Left lung (tissue), 10 donors: ENCODE data around the gene TOP1. TPM values are rescaled to one million over a fixed set of nuclear protein-coding genes. Genes with fewer than 3 reads are reported as not detected.

Experiments
- ATAC-seq: fragments of 200-7000 bp; cut with Tn5 transposase; one replicate; pipeline ENCODE4 v1.9.1; 2020; ENCODE audit warnings: moderate library complexity
- DNase-seq, 4 donors: peaks; one replicate each; pipeline ENCODE4 v3.0.0-alpha.2; 2013 to 2020
- H3K27ac ChIP-seq, 2 donors: fragments of 200-600 bp; sonication (generic) in 1 of 2; one replicate each; pipeline versions ENCODE4 v1.5.0 to v1.8.0; 2020 to 2021
- H3K27me3 ChIP-seq, 2 donors: fragments of 200-600 bp; sonication (generic) in 1 of 2; one replicate each; pipeline versions ENCODE4 v1.5.0 to v1.8.0; 2020 to 2021
- H3K36me3 ChIP-seq, 2 donors: fragments of 200-600 bp; sonication (generic) in 1 of 2; one replicate each; pipeline versions ENCODE4 v1.5.0 to v1.8.0; 2020 to 2021
- H3K4me1 ChIP-seq, 2 donors: fragments of 200-600 bp; one replicate each; pipeline ENCODE4 v1.8.0; 2021
- H3K4me3 ChIP-seq, 2 donors: fragments of 200-600 bp; sonication (generic) in 1 of 2; one replicate each; pipeline versions ENCODE4 v1.5.0 to v1.8.0; 2020 to 2021; ENCODE audit warnings: mild to moderate bottlenecking in 1 of 2
- H3K9me3 ChIP-seq, 2 donors: fragments of 200-600 bp; sonication (generic) in 1 of 2; one replicate each; pipeline versions ENCODE4 v1.5.0 to v1.8.0; 2020 to 2021
- intact Hi-C, 2 donors: fragments of 100-400 bp; cut with DNase I; formaldehyde crosslinking; loops; one replicate each; pipeline versions ENCODE4 v1.11.2 to v1.14.2; 2022
- polyA plus RNA-seq, 6 donors: library from polyadenylated mRNA; unstranded; fragments of 120-200 nt; gene quantifications; one replicate each; pipeline ENCODE4 v1.2.1, GENCODE V29; 2013; ENCODE audit not compliant: insufficient read length in 6 of 6
- total RNA-seq, 2 donors: library from RNA; stranded (reverse); fragmentation: NEBNext Ultra II Directional; extraction: Animal tissue kit (Norgen Biotek cat#: 25700); gene quantifications; one replicate each; pipeline ENCODE4 v1.2.1, GENCODE V29; 2021
- TF ChIP-seq, protein P1 (sequence below), 2 donors: fragments of 200-600 bp; sonication (generic) in 1 of 2; IDR thresholded peaks; one replicate each; pipeline versions ENCODE4 v1.5.0 to v1.8.0; 2021; ENCODE audit warnings: antibody characterized with exemption in 2 of 2
- donor health status: DM: no; HTN: yes; CAD: no.
- donor health status: DM: no; HTN: no; CAD: no.

The TOP1 gene
- total and polyA plus RNA-seq, 8 donors, result 68.0 to 99.3 (median 95.5) TPM

DNA sequence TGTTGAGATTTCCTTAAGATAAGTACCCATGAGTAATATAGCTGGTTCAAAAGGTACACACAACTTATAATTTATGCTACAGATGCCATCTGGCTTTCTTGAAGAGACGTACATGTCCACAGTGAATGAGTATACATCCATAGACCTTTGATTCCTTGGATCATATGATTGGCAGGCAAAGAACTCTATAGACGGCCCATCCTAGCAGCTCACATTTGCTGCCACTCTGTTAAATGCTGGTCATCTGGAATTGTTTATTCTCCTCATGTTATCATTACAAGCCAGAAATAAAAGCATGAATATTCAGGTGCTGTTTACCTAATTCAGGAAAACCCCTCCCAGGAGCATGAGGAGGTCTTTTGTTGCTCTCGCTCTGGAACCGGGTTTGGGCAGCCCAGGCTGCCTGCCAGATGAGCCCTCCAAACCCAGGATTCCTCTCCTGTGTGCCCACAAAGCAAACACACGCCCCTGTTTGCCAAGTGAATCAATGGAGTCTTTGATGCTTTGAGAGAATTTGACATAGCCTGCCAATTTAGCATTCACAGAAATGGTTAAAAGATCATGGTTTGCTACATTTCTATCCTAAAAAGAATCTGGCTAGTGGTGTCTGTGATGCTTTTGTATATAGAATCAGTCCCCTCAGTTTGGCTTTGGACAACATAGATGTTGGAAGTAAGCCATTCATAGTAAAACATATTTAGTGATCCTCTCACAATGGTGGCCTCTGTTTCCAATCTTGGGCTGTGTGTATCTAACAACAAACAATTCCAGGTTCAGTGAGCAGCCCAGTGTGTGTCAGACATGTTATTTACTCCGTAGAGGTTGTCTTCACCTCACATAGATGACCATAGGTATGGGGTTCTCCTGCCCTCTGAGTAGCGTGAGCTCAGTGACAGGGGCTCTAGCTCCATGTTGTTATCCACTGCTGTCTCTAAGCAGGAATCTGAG, 91.3 kb downstream of the TOP1 start:
- H3K36me3 ChIP-seq, result peaks cover 12 to 100% of the 10 kb centered on the region in 2 donors
- H3K4me1 ChIP-seq, result no peaks in the 10 kb centered on the region
- no peak overlapping the region for H3K27ac ChIP-seq
- ATAC-seq, result no peak
- no peaks in the 10 kb centered on the region for H3K9me3 ChIP-seq
- TF ChIP-seq, protein P1, sequence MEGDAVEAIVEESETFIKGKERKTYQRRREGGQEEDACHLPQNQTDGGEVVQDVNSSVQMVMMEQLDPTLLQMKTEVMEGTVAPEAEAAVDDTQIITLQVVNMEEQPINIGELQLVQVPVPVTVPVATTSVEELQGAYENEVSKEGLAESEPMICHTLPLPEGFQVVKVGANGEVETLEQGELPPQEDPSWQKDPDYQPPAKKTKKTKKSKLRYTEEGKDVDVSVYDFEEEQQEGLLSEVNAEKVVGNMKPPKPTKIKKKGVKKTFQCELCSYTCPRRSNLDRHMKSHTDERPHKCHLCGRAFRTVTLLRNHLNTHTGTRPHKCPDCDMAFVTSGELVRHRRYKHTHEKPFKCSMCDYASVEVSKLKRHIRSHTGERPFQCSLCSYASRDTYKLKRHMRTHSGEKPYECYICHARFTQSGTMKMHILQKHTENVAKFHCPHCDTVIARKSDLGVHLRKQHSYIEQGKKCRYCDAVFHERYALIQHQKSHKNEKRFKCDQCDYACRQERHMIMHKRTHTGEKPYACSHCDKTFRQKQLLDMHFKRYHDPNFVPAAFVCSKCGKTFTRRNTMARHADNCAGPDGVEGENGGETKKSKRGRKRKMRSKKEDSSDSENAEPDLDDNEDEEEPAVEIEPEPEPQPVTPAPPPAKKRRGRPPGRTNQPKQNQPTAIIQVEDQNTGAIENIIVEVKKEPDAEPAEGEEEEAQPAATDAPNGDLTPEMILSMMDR (IDR thresholded peaks at IDR 0.05), result no peak
- intact Hi-C loops, result no loop called here
- H3K27me3 ChIP-seq, result no peaks in the 10 kb centered on the region
- no peak overlapping the region for H3K4me3 ChIP-seq
- DNase-seq, result no peak

DNA sequence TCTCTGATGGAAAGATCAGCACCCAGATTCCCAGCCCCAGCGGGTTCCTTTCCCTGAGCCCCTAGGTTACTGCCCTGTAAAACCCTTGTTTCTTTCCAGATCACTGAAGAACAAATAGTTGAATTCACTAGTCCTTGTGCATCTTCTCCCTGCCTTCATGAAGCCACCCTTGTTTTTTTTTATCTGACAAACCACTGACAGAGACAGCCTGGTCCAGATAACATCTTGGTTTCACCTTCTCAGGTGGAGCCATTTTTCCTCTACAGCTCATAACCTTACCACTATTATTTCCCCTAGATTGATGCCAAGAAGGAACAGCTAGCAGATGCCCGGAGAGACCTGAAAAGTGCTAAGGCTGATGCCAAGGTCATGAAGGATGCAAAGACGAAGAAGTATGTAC, 92.8 kb downstream of the TOP1 start:
- Histone ChIP-seq H3K4me3 (no peak overlapping the region), H3K36me3 (peaks cover 6 to 100% of the 10 kb centered on the region in 2 donors), H3K27me3 (no peaks in the 10 kb centered on the region), H3K9me3 (no peaks in the 10 kb centered on the region), H3K27ac (no peak overlapping the region), H3K4me1 (no peaks in the 10 kb centered on the region)
- TF ChIP-seq, protein P1 (IDR thresholded peaks at IDR 0.05), result no peak
- no peak for DNase-seq
- ATAC-seq, result no peak
- intact Hi-C loops, result no loop called here

DNA sequence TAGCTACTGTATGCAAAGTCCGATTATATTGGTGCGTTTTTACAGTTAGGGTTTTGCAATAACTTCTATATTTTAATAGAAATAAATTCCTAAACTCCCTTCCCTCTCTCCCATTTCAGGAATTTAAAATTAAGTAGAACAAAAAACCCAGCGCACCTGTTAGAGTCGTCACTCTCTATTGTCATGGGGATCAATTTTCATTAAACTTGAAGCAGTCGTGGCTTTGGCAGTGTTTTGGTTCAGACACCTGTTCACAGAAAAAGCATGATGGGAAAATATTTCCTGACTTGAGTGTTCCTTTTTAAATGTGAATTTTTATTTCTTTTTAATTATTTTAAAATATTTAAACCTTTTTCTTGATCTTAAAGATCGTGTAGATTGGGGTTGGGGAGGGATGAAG, 95.0 kb downstream of the TOP1 start:
- no peaks in the 10 kb centered on the region for H3K9me3 ChIP-seq
- H3K27me3 ChIP-seq, result no peaks in the 10 kb centered on the region
- H3K36me3 ChIP-seq, result peaks cover 2 to 84% of the 10 kb centered on the region in 2 donors
- no peak overlapping the region for H3K4me3 ChIP-seq
- intact Hi-C loops, result no loop called here
- no peaks in the 10 kb centered on the region for H3K4me1 ChIP-seq
- TF ChIP-seq, protein P1 (IDR thresholded peaks at IDR 0.05), result no peak
- H3K27ac ChIP-seq, result no peak overlapping the region
- DNase-seq, result no peak
- no peak for ATAC-seq

DNA sequence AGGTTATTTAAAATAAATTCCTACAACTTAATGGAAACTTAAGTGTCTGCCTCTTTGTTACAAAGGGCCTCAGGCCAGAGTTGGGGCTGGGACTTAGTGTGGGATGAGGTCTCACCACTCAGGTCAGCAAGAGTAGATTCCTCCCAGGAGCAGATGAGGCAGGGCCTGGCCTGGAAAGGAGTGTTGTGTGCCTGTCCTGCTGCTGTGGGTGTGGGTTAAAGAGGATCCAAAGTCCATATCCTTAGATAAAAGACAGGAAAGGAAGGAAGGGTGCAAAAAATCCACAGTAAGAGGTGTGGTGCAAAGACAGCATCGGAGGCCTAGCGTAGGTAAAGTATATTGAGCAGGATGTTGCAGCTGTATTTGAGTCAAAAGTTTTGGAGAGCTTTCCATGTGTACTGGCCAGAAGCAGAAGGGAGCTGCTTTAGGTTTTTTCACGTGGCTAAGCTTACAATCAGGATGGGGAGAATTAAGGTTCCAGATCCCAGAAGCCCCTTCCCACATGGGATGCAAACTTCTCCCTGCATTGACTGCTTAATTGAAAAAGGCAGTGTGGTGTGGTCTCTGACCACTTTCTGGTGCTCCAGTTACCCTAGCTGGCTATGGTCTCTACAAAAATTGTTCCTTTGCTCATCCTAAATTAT, 96.0 kb downstream of the TOP1 start:
- Histone ChIP-seq H3K27ac (no peak overlapping the region), H3K4me3 (no peak overlapping the region), H3K9me3 (no peaks in the 10 kb centered on the region), H3K4me1 (no peaks in the 10 kb centered on the region), H3K36me3 (peaks cover under 1 to 75% of the 10 kb centered on the region in 2 donors), H3K27me3 (no peaks in the 10 kb centered on the region)
- TF ChIP-seq, protein P1 (IDR thresholded peaks at IDR 0.05), result no peak
- intact Hi-C loops, result no loop called here
- no peak for ATAC-seq
- DNase-seq, result no peak
